ENCODE data around the gene ADCY5.

Gene ADCY5

DNA sequence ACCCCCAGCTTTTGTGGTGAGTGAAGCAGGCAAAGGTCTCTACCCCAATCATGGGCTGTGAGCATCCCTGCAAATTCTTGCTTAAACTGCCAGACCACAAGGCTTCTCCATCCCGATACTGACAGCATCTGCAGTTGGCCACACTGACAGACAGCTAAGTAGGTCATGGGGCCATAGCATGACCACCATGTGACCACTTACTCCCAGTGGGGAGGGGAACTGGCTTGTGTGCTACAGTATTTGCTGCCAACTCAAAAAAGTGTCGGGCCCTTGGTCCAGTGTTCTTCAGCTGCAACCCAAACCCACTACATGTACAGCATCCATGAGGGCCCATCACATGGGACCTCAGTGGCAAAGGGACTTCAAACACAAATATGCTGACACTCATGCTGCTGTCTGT lies 143.7 kb downstream of the ADCY5 start:
- no peak overlapping the region for H3K18ac ChIP-seq (ENCODE audit: low read length)

GRCh38 chr3:123303976-123304560 lies 144.8 kb downstream of the ADCY5 start:
- H2BK5ac ChIP-seq (ENCODE audit: low read length): no peak overlapping the region
- H3K79me2 ChIP-seq (ENCODE audit: control insufficient read depth, insufficient read depth, low read length): no peaks in the 10 kb centered on the region
- no CpG with 5 or more reads among the region's 15 CpGs for WGBS (ENCODE audit: extremely low coverage, insufficient coverage, low lambda C conversion rate)
- no peak overlapping the region for H2BK120ac ChIP-seq (ENCODE audit: low read depth, low read length)
- H3K18ac ChIP-seq (ENCODE audit: low read length): no peak overlapping the region
- no peak overlapping the region for H3K4ac ChIP-seq (ENCODE audit: low read depth, low read length)
- H4K8ac ChIP-seq (ENCODE audit: low read depth, low read length): no peak overlapping the region
- no peak overlapping the region for H3K9ac ChIP-seq (ENCODE audit: low read length)
- H3K27ac ChIP-seq (ENCODE audit: low read depth, low read length): no peak overlapping the region
- H4K5ac ChIP-seq (ENCODE audit: low read length): no peak overlapping the region
- no peaks in the 10 kb centered on the region for H3K36me3 ChIP-seq (ENCODE audit: control insufficient read depth, insufficient read depth, low read length)
- H3K4me1 ChIP-seq (ENCODE audit: control insufficient read depth, low read depth, low read length): no peaks in the 10 kb centered on the region
- H3K4me2 ChIP-seq (ENCODE audit: low read length): no peak overlapping the region
- DNase-seq: no peak
- H3K79me1 ChIP-seq (ENCODE audit: low read length): no peaks in the 10 kb centered on the region
- no peak overlapping the region for H2AK5ac ChIP-seq (ENCODE audit: low read length)
- no peak overlapping the region for H3K4me3 ChIP-seq (ENCODE audit: low read length)
- no peak overlapping the region for H2BK15ac ChIP-seq (replicated peaks; ENCODE audit: low read depth)
- H3K23ac ChIP-seq (ENCODE audit: low read length): no peak overlapping the region
- no peaks in the 10 kb centered on the region for H3K27me3 ChIP-seq (ENCODE audit: insufficient read depth, low read length, poor library complexity)
- no peak overlapping the region for H3K56ac ChIP-seq (ENCODE audit: low read length)

More for the DNA sequence above, 143.7 kb downstream of the ADCY5 start:
- H3K79me1 ChIP-seq (ENCODE audit: low read length): no peaks in the 10 kb centered on the region
- WGBS (ENCODE audit: extremely low coverage, insufficient coverage, low lambda C conversion rate): no CpG with 5 or more reads among the region's 2 CpGs
- H2BK120ac ChIP-seq (ENCODE audit: low read depth, low read length): no peak overlapping the region
- no peak overlapping the region for H4K5ac ChIP-seq (ENCODE audit: low read length)
- no peaks in the 10 kb centered on the region for H3K27me3 ChIP-seq (ENCODE audit: insufficient read depth, low read length, poor library complexity)
- DNase-seq: no peak
- H3K9ac ChIP-seq (ENCODE audit: low read length): no peak overlapping the region
- H3K27ac ChIP-seq (ENCODE audit: low read depth, low read length): no peak overlapping the region
- H3K56ac ChIP-seq (ENCODE audit: low read length): no peak overlapping the region
- no peaks in the 10 kb centered on the region for H3K4me1 ChIP-seq (ENCODE audit: control insufficient read depth, low read depth, low read length)
- H2BK5ac ChIP-seq (ENCODE audit: low read length): no peak overlapping the region
- H3K23ac ChIP-seq (ENCODE audit: low read length): no peak overlapping the region
- H3K4ac ChIP-seq (ENCODE audit: low read depth, low read length): no peak overlapping the region
- H2AK5ac ChIP-seq (ENCODE audit: low read length): no peak overlapping the region
- H3K36me3 ChIP-seq (ENCODE audit: control insufficient read depth, insufficient read depth, low read length): no peaks in the 10 kb centered on the region
- no peak overlapping the region for H3K4me2 ChIP-seq (ENCODE audit: low read length)
- H2BK15ac ChIP-seq (replicated peaks; ENCODE audit: low read depth): no peak overlapping the region
- no peak overlapping the region for H4K8ac ChIP-seq (ENCODE audit: low read depth, low read length)
- H3K79me2 ChIP-seq (ENCODE audit: control insufficient read depth, insufficient read depth, low read length): no peaks in the 10 kb centered on the region
- no peak overlapping the region for H3K4me3 ChIP-seq (ENCODE audit: low read length)

DNA sequence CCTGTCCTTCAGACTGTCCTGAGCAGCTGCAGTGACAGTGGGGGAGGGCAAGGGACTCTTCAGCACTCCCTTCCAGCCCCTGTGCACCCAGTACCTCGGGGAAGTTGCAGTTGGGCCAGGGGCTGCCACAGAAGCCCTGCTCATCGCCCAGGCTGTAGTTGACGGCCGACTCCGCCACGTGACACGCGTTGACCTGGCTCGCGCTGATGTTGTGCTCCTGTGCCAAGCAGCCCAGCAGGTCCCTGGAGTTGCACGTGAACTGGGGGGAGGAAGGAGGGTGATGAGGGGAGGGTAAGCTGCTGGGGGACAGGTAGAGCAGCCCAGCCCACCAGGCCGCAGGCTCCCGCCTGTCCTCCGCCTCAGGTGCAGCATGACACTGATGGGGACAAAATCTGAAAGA lies 145.9 kb downstream of the ADCY5 start:
- Histone ChIP-seq H3K4me3 (ENCODE audit: low read length) (no peak overlapping the region), H4K5ac (ENCODE audit: low read length) (no peak overlapping the region), H3K79me1 (ENCODE audit: low read length) (no peaks in the 10 kb centered on the region), H3K79me2 (ENCODE audit: control insufficient read depth, insufficient read depth, low read length) (no peaks in the 10 kb centered on the region), H2BK120ac (ENCODE audit: low read depth, low read length) (no peak overlapping the region), H3K27ac (ENCODE audit: low read depth, low read length) (no peak overlapping the region), H2AK5ac (ENCODE audit: low read length) (no peak overlapping the region), H3K18ac (ENCODE audit: low read length) (no peak overlapping the region), H4K8ac (ENCODE audit: low read depth, low read length) (no peak overlapping the region), H2BK5ac (ENCODE audit: low read length) (no peak overlapping the region), H3K36me3 (ENCODE audit: control insufficient read depth, insufficient read depth, low read length) (no peaks in the 10 kb centered on the region), H3K4ac (ENCODE audit: low read depth, low read length) (no peak overlapping the region), H2BK15ac (replicated peaks; ENCODE audit: low read depth) (no peak overlapping the region), H3K9ac (ENCODE audit: low read length) (no peak overlapping the region), H3K23ac (ENCODE audit: low read length) (no peak overlapping the region), H3K56ac (ENCODE audit: low read length) (no peak overlapping the region), H3K4me1 (ENCODE audit: control insufficient read depth, low read depth, low read length) (no peaks in the 10 kb centered on the region), H3K4me2 (ENCODE audit: low read length) (no peak overlapping the region), H3K27me3 (ENCODE audit: insufficient read depth, low read length, poor library complexity) (no peaks in the 10 kb centered on the region)
- no peak for DNase-seq
- no CpG with 5 or more reads among the region's 14 CpGs for WGBS (ENCODE audit: extremely low coverage, insufficient coverage, low lambda C conversion rate)

DNA sequence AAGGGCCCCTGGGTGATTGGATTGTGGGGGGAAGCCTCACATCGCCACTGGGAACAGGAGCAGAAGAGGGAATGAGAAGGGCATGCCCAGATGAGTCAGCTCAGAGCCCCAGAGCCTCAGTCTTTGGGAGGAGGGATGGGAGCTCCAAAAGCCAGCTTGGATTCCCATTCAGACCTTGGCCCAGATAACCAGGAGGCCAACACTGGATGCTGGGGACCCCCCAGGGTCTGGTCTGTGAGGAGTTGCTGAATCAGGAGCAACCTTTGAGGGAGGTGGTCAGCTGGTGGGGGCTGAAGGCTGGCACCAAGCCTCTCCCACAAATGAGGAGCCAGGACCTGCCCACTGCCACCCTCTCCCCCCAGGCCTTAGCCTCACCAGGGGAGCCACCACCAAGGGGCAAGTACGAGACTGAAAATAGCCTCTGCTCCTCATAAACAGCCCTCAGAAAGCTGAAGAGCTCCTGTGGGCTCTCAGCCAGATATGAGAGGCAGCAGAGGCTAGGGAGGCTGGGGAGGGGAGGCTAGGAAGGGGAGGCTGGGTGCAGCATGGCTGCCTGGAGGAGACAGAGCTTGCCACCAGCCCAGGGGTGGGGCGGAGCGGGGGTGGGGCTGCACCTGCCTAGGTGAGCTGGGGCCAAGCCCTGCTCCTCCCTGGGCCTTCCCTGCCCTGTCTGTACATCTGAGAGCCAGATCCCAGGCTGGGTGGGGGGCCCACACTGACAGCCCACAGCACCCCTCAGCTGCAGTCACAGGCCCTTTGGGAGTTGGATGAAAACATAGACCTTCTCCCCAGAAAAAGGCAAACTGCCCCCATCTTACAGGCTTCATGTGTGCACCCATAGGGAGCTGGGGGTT lies 147.3 kb downstream of the ADCY5 start:
- Histone ChIP-seq H2BK5ac (ENCODE audit: low read length) (no peak overlapping the region), H2BK120ac (ENCODE audit: low read depth, low read length) (no peak overlapping the region), H3K9ac (ENCODE audit: low read length) (no peak overlapping the region), H4K8ac (ENCODE audit: low read depth, low read length) (no peak overlapping the region), H3K4me1 (ENCODE audit: control insufficient read depth, low read depth, low read length) (no peaks in the 10 kb centered on the region), H2BK15ac (replicated peaks; ENCODE audit: low read depth) (no peak overlapping the region), H3K18ac (ENCODE audit: low read length) (no peak overlapping the region), H3K79me2 (ENCODE audit: control insufficient read depth, insufficient read depth, low read length) (no peaks in the 10 kb centered on the region), H3K4me3 (ENCODE audit: low read length) (no peak overlapping the region), H4K5ac (ENCODE audit: low read length) (no peak overlapping the region), H3K27ac (ENCODE audit: low read depth, low read length) (no peak overlapping the region), H3K79me1 (ENCODE audit: low read length) (no peaks in the 10 kb centered on the region), H3K23ac (ENCODE audit: low read length) (no peak overlapping the region), H3K56ac (ENCODE audit: low read length) (no peak overlapping the region), H2AK5ac (ENCODE audit: low read length) (no peak overlapping the region), H3K4me2 (ENCODE audit: low read length) (no peak overlapping the region), H3K27me3 (ENCODE audit: insufficient read depth, low read length, poor library complexity) (no peaks in the 10 kb centered on the region), H3K4ac (ENCODE audit: low read depth, low read length) (no peak overlapping the region), H3K36me3 (ENCODE audit: control insufficient read depth, insufficient read depth, low read length) (no peaks in the 10 kb centered on the region)
- WGBS (ENCODE audit: extremely low coverage, insufficient coverage, low lambda C conversion rate): no CpG with 5 or more reads among the region's 4 CpGs
- no peak for DNase-seq

DNA sequence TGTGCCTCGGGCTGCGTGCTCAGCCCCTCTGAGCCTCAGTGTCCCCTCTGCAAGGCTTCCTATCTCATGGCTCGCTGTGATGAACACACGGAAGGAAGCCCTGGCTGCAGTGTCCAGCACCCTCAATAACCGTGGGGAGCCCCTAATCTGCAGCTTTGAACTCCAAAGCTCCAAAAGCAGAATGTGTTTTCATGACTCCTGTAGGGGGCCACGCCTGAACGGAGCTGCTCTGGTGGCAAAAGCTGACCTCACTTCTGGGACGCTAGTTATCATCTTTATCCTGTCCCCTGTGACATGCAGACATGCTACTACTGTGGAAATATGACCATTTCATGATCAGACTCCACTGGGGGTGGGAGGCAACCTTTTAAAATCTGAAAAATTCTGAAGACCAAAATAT lies 148.3 kb downstream of the ADCY5 start:
- Histone ChIP-seq H2BK5ac (ENCODE audit: low read length) (no peak overlapping the region), H3K4me2 (ENCODE audit: low read length) (no peak overlapping the region), H3K79me1 (ENCODE audit: low read length) (no peaks in the 10 kb centered on the region), H4K5ac (ENCODE audit: low read length) (no peak overlapping the region), H2AK5ac (ENCODE audit: low read length) (no peak overlapping the region), H3K18ac (ENCODE audit: low read length) (no peak overlapping the region), H4K8ac (ENCODE audit: low read depth, low read length) (no peak overlapping the region), H2BK15ac (replicated peaks; ENCODE audit: low read depth) (no peak overlapping the region), H3K27ac (ENCODE audit: low read depth, low read length) (no peak overlapping the region), H3K79me2 (ENCODE audit: control insufficient read depth, insufficient read depth, low read length) (no peaks in the 10 kb centered on the region), H3K9ac (ENCODE audit: low read length) (no peak overlapping the region), H3K56ac (ENCODE audit: low read length) (peak overlapping the region; percentile 25), H3K4me3 (ENCODE audit: low read length) (no peak overlapping the region), H3K23ac (ENCODE audit: low read length) (no peak overlapping the region), H3K4ac (ENCODE audit: low read depth, low read length) (no peak overlapping the region), H3K36me3 (ENCODE audit: control insufficient read depth, insufficient read depth, low read length) (no peaks in the 10 kb centered on the region), H3K4me1 (ENCODE audit: control insufficient read depth, low read depth, low read length) (no peaks in the 10 kb centered on the region), H2BK120ac (ENCODE audit: low read depth, low read length) (no peak overlapping the region), H3K27me3 (ENCODE audit: insufficient read depth, low read length, poor library complexity) (no peaks in the 10 kb centered on the region)
- no CpG with 5 or more reads among the region's 8 CpGs for WGBS (ENCODE audit: extremely low coverage, insufficient coverage, low lambda C conversion rate)
- DNase-seq: no peak
